CD4-positive, alpha-beta T cell (primary cell): ENCODE data around the gene PSMC5. TPM values are rescaled to one million over a fixed set of nuclear protein-coding genes. Genes with fewer than 3 reads are reported as not detected.
"Not testable (repeated sequence)": the region's sequence is repeated elsewhere in the genome, so short reads cannot be mapped to it uniquely, and the experiment has no call there.

Source experiments
- ATAC-seq: fragments of 200-7000 bp; cut with Tn5 transposase; one replicate; pipeline ENCODE4 v1.10.0; 2022; ENCODE audit warnings: mild to moderate bottlenecking; ENCODE audit not compliant: poor library complexity
- CTCF ChIA-PET: fragments of 350-600 bp; sonication (Branson Sonifier 250); formaldehyde crosslinking; loops from one replicate; lab custom pipeline; 2021; ENCODE audit warnings: antibody characterized with exemption, inconsistent platforms; lab: Charles Lee
- POLR2A ChIA-PET: fragments of 350-600 bp; sonication (Branson Sonifier 250); formaldehyde crosslinking; loops from one replicate; lab custom pipeline; 2021; ENCODE audit warnings: antibody characterized with exemption, inconsistent platforms; lab: Charles Lee
- DNase-seq, 14 experiments: peaks; one replicate each; pipeline ENCODE4 v3.0.0-alpha.2; 2013 to 2020; ENCODE audit warnings: mixed read lengths in 2 of 14
- H3K27ac ChIP-seq, 2 donors: one replicate each; pipeline versions ENCODE4 v1.5.1 to v1.7.0; 2013; ENCODE audit warnings: low read length in 2 of 2, low read depth in 1 of 2, mild to moderate bottlenecking in 1 of 2
- H3K27me3 ChIP-seq, 2 experiments: 1 replicate in 1 of 2; 2 replicates in 1 of 2; pipeline versions ENCODE4 v1.6.1 to v1.7.0; 2013; ENCODE audit warnings: low read length in 2 of 2, control low read depth in 1 of 2, mild to moderate bottlenecking in 1 of 2, moderate library complexity in 1 of 2; ENCODE audit not compliant: insufficient read depth in 2 of 2, control insufficient read depth in 1 of 2
- H3K36me3 ChIP-seq: one replicate; pipeline ENCODE4 v1.6.1; 2013; ENCODE audit warnings: low read length, control low read depth; ENCODE audit not compliant: insufficient read depth
- H3K4me1 ChIP-seq: one replicate; pipeline ENCODE4 v1.6.1; 2013; ENCODE audit warnings: low read length, control low read depth; ENCODE audit not compliant: insufficient read depth
- H3K4me3 ChIP-seq: one replicate; pipeline ENCODE4 v1.5.1; 2013; ENCODE audit warnings: mild to moderate bottlenecking, low read length, moderate library complexity
- H3K9me3 ChIP-seq, 2 experiments: 1 replicate in 1 of 2; 2 replicates in 1 of 2; pipeline versions ENCODE4 v1.6.1 to v1.7.0; 2013; ENCODE audit warnings: low read length in 2 of 2, mild to moderate bottlenecking in 2 of 2, control low read depth in 1 of 2, moderate library complexity in 1 of 2; ENCODE audit not compliant: control insufficient read depth in 1 of 2, insufficient read depth in 1 of 2
- H3K27ac Mint-ChIP-seq: one replicate; pipeline ENCODE4 v1.8.0; 2020; ENCODE audit warnings: mixed read lengths
- H3K27me3 Mint-ChIP-seq: one replicate; pipeline ENCODE4 v1.8.0; 2021; ENCODE audit warnings: mixed read lengths
- H3K36me3 Mint-ChIP-seq: one replicate; pipeline ENCODE4 v1.8.0; 2021; ENCODE audit warnings: low read depth, mixed read lengths
- H3K4me1 Mint-ChIP-seq: one replicate; pipeline ENCODE4 v1.8.0; 2021; ENCODE audit warnings: low read depth, mixed read lengths
- H3K4me3 Mint-ChIP-seq: one replicate; pipeline ENCODE4 v1.8.0; 2020; ENCODE audit warnings: mild to moderate bottlenecking, mixed read lengths
- H3K9me3 Mint-ChIP-seq: one replicate; pipeline ENCODE4 v1.8.0; 2020; ENCODE audit warnings: mixed read lengths
- CTCF ChIP-seq: fragments of 200-600 bp; IDR thresholded peaks from one replicate; pipeline ENCODE4 v1.8.0; 2022; ENCODE audit warnings: antibody characterized with exemption, mild to moderate bottlenecking
- intact Hi-C, 2 experiments: fragments of 100-400 bp; cut with DNase I in 1 of 2; cut with micrococcal nuclease in 1 of 2; formaldehyde crosslinking; loops; one replicate each; pipeline versions ENCODE4 v1.15.1 to v1.9.0; 2023 to 2025; cut with DNase I, micrococcal nuclease
- total RNA-seq, 174 experiments: library from RNA in 2 of 174; stranded (reverse) in 2 of 174; gene quantifications; one replicate each; pipeline ENCODE4 v1.2.3 and lab custom pipeline; 2021 to 2026

The PSMC5 gene
- total RNA-seq, 2 experiments from 2014 or later: 83.1 to 84.6 TPM

GRCh38 chr17:63786971-63787711 is 40.1 kb upstream of the PSMC5 start:
- H3K4me1 ChIP-seq: no peaks in the 10 kb centered on the region
- DNase-seq (no peak), ATAC-seq (no peak)
- ChIA-PET CTCF (no interaction called here), POLR2A (interaction anchor here (0.6 to 0.7 kb wide), 2 partner anchors 9 to 90 kb away, joined by 3 read pairs; no protein-coding TSS in a partner anchor)
- H3K27ac ChIP-seq: no peak overlapping the region
- H3K4me3 ChIP-seq: no peak overlapping the region
- H3K9me3 Mint-ChIP-seq: no peaks in the 10 kb centered on the region
- H3K27ac Mint-ChIP-seq: no peak overlapping the region
- no peaks in the 10 kb centered on the region for H3K27me3 Mint-ChIP-seq
- H3K36me3 Mint-ChIP-seq: peaks cover 74% of the 10 kb centered on the region
- H3K36me3 ChIP-seq: peaks cover 63% of the 10 kb centered on the region
- H3K4me1 Mint-ChIP-seq: peaks cover 26% of the 10 kb centered on the region
- intact Hi-C loops: no loop called here
- H3K27me3 ChIP-seq: no peaks in the 10 kb centered on the region
- H3K9me3 ChIP-seq: no peaks in the 10 kb centered on the region
- TF ChIP-seq CTCF: no peak
- H3K4me3 Mint-ChIP-seq: no peak overlapping the region

- H3K27me3 Mint-ChIP-seq: no peaks in the 10 kb centered on the region
Observed at GRCh38 chr17:63790057-63790456, 37.2 kb upstream of the PSMC5 start.

GRCh38 chr17:63792055-63792729 is 35.0 kb upstream of the PSMC5 start:
- Histone ChIP-seq H3K4me1 (peaks cover 2% of the 10 kb centered on the region), H3K27ac (no peak overlapping the region), H3K36me3 (peaks cover 85% of the 10 kb centered on the region), H3K9me3 (no peaks in the 10 kb centered on the region), H3K27me3 (no peaks in the 10 kb centered on the region), H3K4me3 (no peak overlapping the region)
- intact Hi-C loops: no loop called here
- Mint-ChIP-seq H3K27me3 (no peaks in the 10 kb centered on the region), H3K36me3 (peaks cover 86% of the 10 kb centered on the region), H3K27ac (no peak overlapping the region), H3K4me3 (no peak overlapping the region), H3K9me3 (no peaks in the 10 kb centered on the region), H3K4me1 (peaks cover 4% of the 10 kb centered on the region)
- ATAC-seq (no peak), DNase-seq (no peak)
- ChIA-PET CTCF (no interaction called here), POLR2A (no interaction called here)
- TF ChIP-seq CTCF: no peak

More at GRCh38 chr17:63790057-63790456, 37.2 kb upstream of the PSMC5 start:
- intact Hi-C loops: no loop called here
- Histone ChIP-seq H3K36me3 (peaks cover 76% of the 10 kb centered on the region), H3K27me3 (no peaks in the 10 kb centered on the region), H3K27ac (no peak overlapping the region), H3K4me3 (no peak overlapping the region), H3K4me1 (peaks cover 2% of the 10 kb centered on the region), H3K9me3 (no peaks in the 10 kb centered on the region)
- no peak overlapping the region for H3K27ac Mint-ChIP-seq
- POLR2A ChIA-PET: interaction anchor here (2.0 kb wide), 1 partner anchor 16 kb away, joined by 5 read pairs; the partner anchor contains the start of genes CCDC47 and DDX42
- H3K4me1 Mint-ChIP-seq: peaks cover 10% of the 10 kb centered on the region
- no peaks in the 10 kb centered on the region for H3K9me3 Mint-ChIP-seq
- DNase-seq: no peak
- no peak for TF ChIP-seq CTCF
- CTCF ChIA-PET: no interaction called here
- H3K4me3 Mint-ChIP-seq: no peak overlapping the region
- peaks cover 82% of the 10 kb centered on the region for H3K36me3 Mint-ChIP-seq
- ATAC-seq: no peak

GRCh38 chr17:63796375-63796774 is 30.9 kb upstream of the PSMC5 start:
- H3K36me3 ChIP-seq: peaks cover 91% of the 10 kb centered on the region
- H3K27me3 ChIP-seq, H3K9me3 Mint-ChIP-seq, H3K4me3 Mint-ChIP-seq, H3K9me3 ChIP-seq, H3K27me3 Mint-ChIP-seq, intact Hi-C loops, DNase-seq, H3K4me3 ChIP-seq, ATAC-seq, H3K4me1 ChIP-seq, H3K4me1 Mint-ChIP-seq, H3K27ac Mint-ChIP-seq, H3K27ac ChIP-seq: not testable (repeated sequence)
- ChIA-PET POLR2A (interaction anchor here (1.5 kb wide), 1 partner anchor 75 kb away, joined by 3 read pairs; no protein-coding TSS in a partner anchor), CTCF (interaction anchor here (0.7 kb wide), 1 partner anchor 86 kb away, joined by 3 read pairs; no protein-coding TSS in a partner anchor)
- peaks cover 96% of the 10 kb centered on the region for H3K36me3 Mint-ChIP-seq
